Dendritic cell treated with granulocyte-macrophage colony-stimulating factor and Interleukin-4, amounts not matched to agents 40 ng/mL and 50 ng/mL, for 4 days (primary cell): ENCODE data around the gene CST11.

Experiments
- H3K27ac Mint-ChIP-seq: one replicate; pipeline ENCODE4 v1.8.0; 2022; ENCODE audit warnings: mild to moderate bottlenecking, mixed read lengths
- H3K27me3 Mint-ChIP-seq: one replicate; pipeline ENCODE4 v1.8.0; 2022; ENCODE audit warnings: mild to moderate bottlenecking, mixed read lengths
- H3K36me3 Mint-ChIP-seq: one replicate; pipeline ENCODE4 v1.8.0; 2022; ENCODE audit warnings: low read depth, mixed read lengths
- H3K4me1 Mint-ChIP-seq: one replicate; pipeline ENCODE4 v1.8.0; 2022; ENCODE audit warnings: low read depth, mixed read lengths
- H3K4me3 Mint-ChIP-seq: one replicate; pipeline ENCODE4 v1.8.0; 2022; ENCODE audit warnings: mild to moderate bottlenecking, moderate library complexity, mixed read lengths
- H3K9me3 Mint-ChIP-seq: one replicate; pipeline ENCODE4 v1.8.0; 2022; ENCODE audit warnings: mixed read lengths
- intact Hi-C: fragments of 100-400 bp; cut with micrococcal nuclease; formaldehyde crosslinking; loops from one replicate; pipeline ENCODE4 v1.15.0; 2022

The CST11 gene

GRCh38 chr20:23407781-23408464 is 44.8 kb downstream of the CST11 start:
- Mint-ChIP-seq H3K27me3 (no peaks in the 10 kb centered on the region), H3K4me3 (no peak overlapping the region), H3K4me1 (peaks cover 32% of the 10 kb centered on the region), H3K36me3 (peaks cover 6% of the 10 kb centered on the region), H3K9me3 (no peaks in the 10 kb centered on the region), H3K27ac (no peak overlapping the region)
- intact Hi-C loops = no loop called here

- H3K36me3 Mint-ChIP-seq = peaks cover 11% of the 10 kb centered on the region
- H3K9me3 Mint-ChIP-seq = no peaks in the 10 kb centered on the region
- no peak overlapping the region for H3K27ac Mint-ChIP-seq
- intact Hi-C loops = no loop called here
- no peaks in the 10 kb centered on the region for H3K27me3 Mint-ChIP-seq
- H3K4me3 Mint-ChIP-seq = no peak overlapping the region
- peaks cover 24% of the 10 kb centered on the region for H3K4me1 Mint-ChIP-seq
Measured at GRCh38 chr20:23406880-23407279, 45.8 kb downstream of the CST11 start.

GRCh38 chr20:23404196-23404595 is 48.5 kb downstream of the CST11 start:
- no peaks in the 10 kb centered on the region for H3K9me3 Mint-ChIP-seq
- no peak overlapping the region for H3K27ac Mint-ChIP-seq
- peaks cover 24% of the 10 kb centered on the region for H3K36me3 Mint-ChIP-seq
- no peak overlapping the region for H3K4me3 Mint-ChIP-seq
- H3K27me3 Mint-ChIP-seq = no peaks in the 10 kb centered on the region
- peaks cover 16% of the 10 kb centered on the region for H3K4me1 Mint-ChIP-seq
- intact Hi-C loops = no loop called here

- Mint-ChIP-seq H3K27me3 (no peaks in the 10 kb centered on the region), H3K27ac (no peak overlapping the region), H3K4me1 (peaks cover 16% of the 10 kb centered on the region)
Measured at GRCh38 chr20:23403751-23404150, 48.9 kb downstream of the CST11 start.

GRCh38 chr20:23401051-23401450 is 51.6 kb downstream of the CST11 start:
- peaks cover 18% of the 10 kb centered on the region for H3K4me1 Mint-ChIP-seq
- intact Hi-C loops = no loop called here
- no peak overlapping the region for H3K27ac Mint-ChIP-seq
- no peaks in the 10 kb centered on the region for H3K9me3 Mint-ChIP-seq
- no peak overlapping the region for H3K4me3 Mint-ChIP-seq
- peaks cover 24% of the 10 kb centered on the region for H3K36me3 Mint-ChIP-seq
- no peaks in the 10 kb centered on the region for H3K27me3 Mint-ChIP-seq

More at GRCh38 chr20:23403751-23404150, 48.9 kb downstream of the CST11 start:
- Mint-ChIP-seq H3K9me3 (no peaks in the 10 kb centered on the region), H3K36me3 (peaks cover 24% of the 10 kb centered on the region), H3K4me3 (no peak overlapping the region)
- intact Hi-C loops = no loop called here
